Measurements from ENCODE around the gene DNAJC25.
"Not testable (repeated sequence)": the region's sequence is repeated elsewhere in the genome, so short reads cannot be mapped to it uniquely, and the experiment has no call there.

The DNAJC25 gene

GRCh38 chr9:111604054-111604615, 27.0 kb upstream of the DNAJC25 start:
- in situ Hi-C loops (cut with HindIII; ENCODE audit: low pct_ligation_motif_present, low sequenced_read_pairs) = no loop called here
- H3K27ac ChIP-seq = no peak overlapping the region
- no peak for DNase-seq
- no peak overlapping the region for H3K4me3 ChIP-seq (ENCODE audit: low read depth, low read length)
- TF ChIP-seq CTCF (IDR thresholded peaks at IDR 0.05; ENCODE audit: low read depth, low read length, missing control alignments) = no peak
- no peaks in the 10 kb centered on the region for H3K27me3 ChIP-seq (replicated peaks)
- no peaks in the 10 kb centered on the region for H3K36me3 ChIP-seq (replicated peaks)

- no peak overlapping the region for H3K4me3 ChIP-seq (ENCODE audit: low read depth, low read length)
- in situ Hi-C loops (cut with HindIII; ENCODE audit: low pct_ligation_motif_present, low sequenced_read_pairs) = no loop called here
- DNase-seq = no peak
- TF ChIP-seq CTCF (IDR thresholded peaks at IDR 0.05; ENCODE audit: low read depth, low read length, missing control alignments) = no peak
- H3K27me3 ChIP-seq (replicated peaks) = no peaks in the 10 kb centered on the region
- H3K27ac ChIP-seq = no peak overlapping the region
- no peaks in the 10 kb centered on the region for H3K36me3 ChIP-seq (replicated peaks)
These were observed 26.0 kb upstream of the DNAJC25 start for GRCh38 chr9:111605041-111605559.

- H3K27me3 ChIP-seq (replicated peaks) = no peaks in the 10 kb centered on the region
- no peak for TF ChIP-seq CTCF (IDR thresholded peaks at IDR 0.05; ENCODE audit: low read depth, low read length, missing control alignments)
- H3K27ac ChIP-seq = no peak overlapping the region
- H3K4me3 ChIP-seq (ENCODE audit: low read depth, low read length) = no peak overlapping the region
- H3K36me3 ChIP-seq (replicated peaks) = no peaks in the 10 kb centered on the region
- in situ Hi-C loops (cut with HindIII; ENCODE audit: low pct_ligation_motif_present, low sequenced_read_pairs) = no loop called here
- DNase-seq = no peak
These were observed 21.0 kb upstream of the DNAJC25 start for GRCh38 chr9:111610149-111610548.

GRCh38 chr9:111610845-111611244, 20.3 kb upstream of the DNAJC25 start:
- Histone ChIP-seq H3K27me3 (replicated peaks) (no peaks in the 10 kb centered on the region), H3K27ac (no peak overlapping the region), H3K4me3 (ENCODE audit: low read depth, low read length) (no peak overlapping the region), H3K36me3 (replicated peaks) (no peaks in the 10 kb centered on the region)
- TF ChIP-seq CTCF (IDR thresholded peaks at IDR 0.05; ENCODE audit: low read depth, low read length, missing control alignments) = no peak
- no peak for DNase-seq
- in situ Hi-C loops (cut with HindIII; ENCODE audit: low pct_ligation_motif_present, low sequenced_read_pairs) = no loop called here

GRCh38 chr9:111613436-111614040, 17.6 kb upstream of the DNAJC25 start:
- no peaks in the 10 kb centered on the region for H3K36me3 ChIP-seq (replicated peaks)
- no peaks in the 10 kb centered on the region for H3K27me3 ChIP-seq (replicated peaks)
- H3K4me3 ChIP-seq (ENCODE audit: low read depth, low read length) = no peak overlapping the region
- no peak for TF ChIP-seq CTCF (IDR thresholded peaks at IDR 0.05; ENCODE audit: low read depth, low read length, missing control alignments)
- no peak overlapping the region for H3K27ac ChIP-seq
- DNase-seq = no peak
- in situ Hi-C loops (cut with HindIII; ENCODE audit: low pct_ligation_motif_present, low sequenced_read_pairs) = no loop called here

GRCh38 chr9:111615928-111616327, 15.2 kb upstream of the DNAJC25 start:
- peak; percentile 18 for DNase-seq
- Histone ChIP-seq H3K4me3 (ENCODE audit: low read depth, low read length) (no peak overlapping the region), H3K36me3 (replicated peaks) (no peaks in the 10 kb centered on the region), H3K27ac (no peak overlapping the region), H3K27me3 (replicated peaks) (no peaks in the 10 kb centered on the region)
- TF ChIP-seq CTCF (IDR thresholded peaks at IDR 0.05; ENCODE audit: low read depth, low read length, missing control alignments) = no peak
- in situ Hi-C loops (cut with HindIII; ENCODE audit: low pct_ligation_motif_present, low sequenced_read_pairs) = no loop called here

GRCh38 chr9:111617349-111617748, 13.8 kb upstream of the DNAJC25 start:
- H3K36me3 ChIP-seq (replicated peaks); DNase-seq; H3K4me3 ChIP-seq (ENCODE audit: low read depth, low read length); H3K27me3 ChIP-seq (replicated peaks); H3K27ac ChIP-seq; in situ Hi-C loops (cut with HindIII; ENCODE audit: low pct_ligation_motif_present, low sequenced_read_pairs): not testable (repeated sequence)
